Liver (tissue), 3 donors: Measurements from ENCODE around the gene MAML3.

ENCODE experiments used
- EGR1 ChIP-seq, 2 donors: IDR thresholded peaks; 2 replicates each; pipeline ENCODE4 v1.6.1; 2016 to 2018; ENCODE audit warnings: antibody characterized with exemption in 2 of 2, low read depth in 2 of 2
- GABPA ChIP-seq, 2 donors: IDR thresholded peaks in 1 of 2; conservative IDR thresholded peaks in 1 of 2; 2 replicates each; pipeline ENCODE4 v1.6.1; 2016; ENCODE audit warnings: antibody characterized with exemption in 2 of 2, mild to moderate bottlenecking in 1 of 2, moderate library complexity in 1 of 2
- HNF4A ChIP-seq, 2 donors: conservative IDR thresholded peaks; 2 replicates each; pipeline ENCODE4 v1.6.1; 2016; ENCODE audit warnings: antibody characterized with exemption in 2 of 2, mild to moderate bottlenecking in 2 of 2
- JUND ChIP-seq, 2 donors: IDR thresholded peaks; 2 replicates each; pipeline ENCODE4 v1.6.1; 2016; ENCODE audit warnings: antibody characterized with exemption in 2 of 2
- YY1 ChIP-seq: IDR thresholded peaks from 2 replicates; pipeline ENCODE4 v1.6.1; 2016; ENCODE audit warnings: antibody characterized with exemption, mild to moderate bottlenecking
- TF ChIP-seq, protein P1 (sequence below): fragments of 150-350 bp; IDR thresholded peaks from 2 replicates; pipeline ENCODE4 v1.5.1; 2017; ENCODE audit warnings: improper control_type of control experiment, low read depth, low read length; ENCODE audit not compliant: missing input control
- TF ChIP-seq, protein P2 (sequence below): IDR thresholded peaks from 2 replicates; pipeline ENCODE4 v1.6.1; 2016; ENCODE audit warnings: antibody characterized with exemption
- TF ChIP-seq, protein P3 (sequence below): IDR thresholded peaks from 2 replicates; pipeline ENCODE4 v1.6.1; 2016; ENCODE audit warnings: antibody characterized with exemption
- TF ChIP-seq, protein P4 (sequence below): IDR thresholded peaks from 2 replicates; pipeline ENCODE4 v1.6.1; 2016; ENCODE audit warnings: antibody characterized with exemption
- TF ChIP-seq, protein P5 (sequence below): IDR thresholded peaks from 2 replicates; pipeline ENCODE4 v1.6.1; 2016; ENCODE audit warnings: antibody characterized with exemption, mild to moderate bottlenecking
- donor health status: healthy.
- donor health status: healthy.

DNA sequence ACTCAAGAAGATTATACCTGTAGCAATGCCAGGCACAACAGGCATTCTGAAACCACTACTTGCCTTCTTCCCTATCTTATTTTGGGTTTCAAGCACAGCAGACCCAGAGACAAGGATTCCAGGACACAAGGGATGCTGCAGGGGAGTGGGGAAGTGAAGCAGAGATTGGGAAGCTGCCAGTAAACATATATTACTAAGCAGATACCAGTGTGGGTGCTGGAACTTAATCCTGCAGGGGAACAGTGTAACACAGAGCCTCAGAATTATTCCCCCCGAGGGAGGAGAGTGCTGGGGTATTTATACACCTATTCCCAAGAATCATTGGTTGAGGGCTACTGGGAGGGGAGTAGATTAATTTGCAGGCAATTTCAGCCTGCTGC, 33.3 kb upstream of the MAML3 start:
- TF ChIP-seq, protein P1, sequence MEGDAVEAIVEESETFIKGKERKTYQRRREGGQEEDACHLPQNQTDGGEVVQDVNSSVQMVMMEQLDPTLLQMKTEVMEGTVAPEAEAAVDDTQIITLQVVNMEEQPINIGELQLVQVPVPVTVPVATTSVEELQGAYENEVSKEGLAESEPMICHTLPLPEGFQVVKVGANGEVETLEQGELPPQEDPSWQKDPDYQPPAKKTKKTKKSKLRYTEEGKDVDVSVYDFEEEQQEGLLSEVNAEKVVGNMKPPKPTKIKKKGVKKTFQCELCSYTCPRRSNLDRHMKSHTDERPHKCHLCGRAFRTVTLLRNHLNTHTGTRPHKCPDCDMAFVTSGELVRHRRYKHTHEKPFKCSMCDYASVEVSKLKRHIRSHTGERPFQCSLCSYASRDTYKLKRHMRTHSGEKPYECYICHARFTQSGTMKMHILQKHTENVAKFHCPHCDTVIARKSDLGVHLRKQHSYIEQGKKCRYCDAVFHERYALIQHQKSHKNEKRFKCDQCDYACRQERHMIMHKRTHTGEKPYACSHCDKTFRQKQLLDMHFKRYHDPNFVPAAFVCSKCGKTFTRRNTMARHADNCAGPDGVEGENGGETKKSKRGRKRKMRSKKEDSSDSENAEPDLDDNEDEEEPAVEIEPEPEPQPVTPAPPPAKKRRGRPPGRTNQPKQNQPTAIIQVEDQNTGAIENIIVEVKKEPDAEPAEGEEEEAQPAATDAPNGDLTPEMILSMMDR = no peak
- TF ChIP-seq HNF4A (conservative IDR thresholded peaks at IDR 0.05) (no peak), JUND (IDR thresholded peaks at IDR 0.05) (no peak), GABPA (IDR thresholded peaks at IDR 0.05 in 1 of 2, conservative IDR thresholded peaks at IDR 0.05 in 1 of 2) (no peak), EGR1 (IDR thresholded peaks at IDR 0.05; ENCODE audit: low read depth in 2 of 2) (no peak), YY1 (no peak)
- TF ChIP-seq, protein P2, sequence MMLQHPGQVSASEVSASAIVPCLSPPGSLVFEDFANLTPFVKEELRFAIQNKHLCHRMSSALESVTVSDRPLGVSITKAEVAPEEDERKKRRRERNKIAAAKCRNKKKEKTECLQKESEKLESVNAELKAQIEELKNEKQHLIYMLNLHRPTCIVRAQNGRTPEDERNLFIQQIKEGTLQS = no peak
- TF ChIP-seq, protein P3, sequence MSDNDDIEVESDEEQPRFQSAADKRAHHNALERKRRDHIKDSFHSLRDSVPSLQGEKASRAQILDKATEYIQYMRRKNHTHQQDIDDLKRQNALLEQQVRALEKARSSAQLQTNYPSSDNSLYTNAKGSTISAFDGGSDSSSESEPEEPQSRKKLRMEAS = no peak
- TF ChIP-seq, protein P4, sequence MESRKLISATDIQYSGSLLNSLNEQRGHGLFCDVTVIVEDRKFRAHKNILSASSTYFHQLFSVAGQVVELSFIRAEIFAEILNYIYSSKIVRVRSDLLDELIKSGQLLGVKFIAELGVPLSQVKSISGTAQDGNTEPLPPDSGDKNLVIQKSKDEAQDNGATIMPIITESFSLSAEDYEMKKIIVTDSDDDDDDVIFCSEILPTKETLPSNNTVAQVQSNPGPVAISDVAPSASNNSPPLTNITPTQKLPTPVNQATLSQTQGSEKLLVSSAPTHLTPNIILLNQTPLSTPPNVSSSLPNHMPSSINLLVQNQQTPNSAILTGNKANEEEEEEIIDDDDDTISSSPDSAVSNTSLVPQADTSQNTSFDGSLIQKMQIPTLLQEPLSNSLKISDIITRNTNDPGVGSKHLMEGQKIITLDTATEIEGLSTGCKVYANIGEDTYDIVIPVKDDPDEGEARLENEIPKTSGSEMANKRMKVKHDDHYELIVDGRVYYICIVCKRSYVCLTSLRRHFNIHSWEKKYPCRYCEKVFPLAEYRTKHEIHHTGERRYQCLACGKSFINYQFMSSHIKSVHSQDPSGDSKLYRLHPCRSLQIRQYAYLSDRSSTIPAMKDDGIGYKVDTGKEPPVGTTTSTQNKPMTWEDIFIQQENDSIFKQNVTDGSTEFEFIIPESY = no peak
- TF ChIP-seq, protein P5, sequence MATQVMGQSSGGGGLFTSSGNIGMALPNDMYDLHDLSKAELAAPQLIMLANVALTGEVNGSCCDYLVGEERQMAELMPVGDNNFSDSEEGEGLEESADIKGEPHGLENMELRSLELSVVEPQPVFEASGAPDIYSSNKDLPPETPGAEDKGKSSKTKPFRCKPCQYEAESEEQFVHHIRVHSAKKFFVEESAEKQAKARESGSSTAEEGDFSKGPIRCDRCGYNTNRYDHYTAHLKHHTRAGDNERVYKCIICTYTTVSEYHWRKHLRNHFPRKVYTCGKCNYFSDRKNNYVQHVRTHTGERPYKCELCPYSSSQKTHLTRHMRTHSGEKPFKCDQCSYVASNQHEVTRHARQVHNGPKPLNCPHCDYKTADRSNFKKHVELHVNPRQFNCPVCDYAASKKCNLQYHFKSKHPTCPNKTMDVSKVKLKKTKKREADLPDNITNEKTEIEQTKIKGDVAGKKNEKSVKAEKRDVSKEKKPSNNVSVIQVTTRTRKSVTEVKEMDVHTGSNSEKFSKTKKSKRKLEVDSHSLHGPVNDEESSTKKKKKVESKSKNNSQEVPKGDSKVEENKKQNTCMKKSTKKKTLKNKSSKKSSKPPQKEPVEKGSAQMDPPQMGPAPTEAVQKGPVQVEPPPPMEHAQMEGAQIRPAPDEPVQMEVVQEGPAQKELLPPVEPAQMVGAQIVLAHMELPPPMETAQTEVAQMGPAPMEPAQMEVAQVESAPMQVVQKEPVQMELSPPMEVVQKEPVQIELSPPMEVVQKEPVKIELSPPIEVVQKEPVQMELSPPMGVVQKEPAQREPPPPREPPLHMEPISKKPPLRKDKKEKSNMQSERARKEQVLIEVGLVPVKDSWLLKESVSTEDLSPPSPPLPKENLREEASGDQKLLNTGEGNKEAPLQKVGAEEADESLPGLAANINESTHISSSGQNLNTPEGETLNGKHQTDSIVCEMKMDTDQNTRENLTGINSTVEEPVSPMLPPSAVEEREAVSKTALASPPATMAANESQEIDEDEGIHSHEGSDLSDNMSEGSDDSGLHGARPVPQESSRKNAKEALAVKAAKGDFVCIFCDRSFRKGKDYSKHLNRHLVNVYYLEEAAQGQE = no peak
